Ishikawa (cell line): Measurements from ENCODE around the gene PTPRQ.
A peak's percentile ranks its signal among the peaks of the same experiment; 100 is the strongest.

Experiments
- CEBPB ChIP-seq: IDR thresholded peaks from 2 replicates; pipeline ENCODE4 v1.6.1; 2012
- CREB1 ChIP-seq: IDR thresholded peaks from 2 replicates; pipeline ENCODE4 v1.6.1; 2012; ENCODE audit warnings: low read depth
- EGR1 ChIP-seq: IDR thresholded peaks from 2 replicates; pipeline ENCODE4 v1.6.1; 2012
- EP300 ChIP-seq: IDR thresholded peaks from 2 replicates; pipeline ENCODE4 v1.6.1; 2012; ENCODE audit warnings: borderline replicate concordance
- FOXM1 ChIP-seq: IDR thresholded peaks from 2 replicates; pipeline ENCODE4 v1.6.1; 2012; ENCODE audit warnings: low read depth, borderline replicate concordance
- MAX ChIP-seq: IDR thresholded peaks from 2 replicates; pipeline ENCODE4 v1.6.1; 2012
- NFIC ChIP-seq: IDR thresholded peaks from 2 replicates; pipeline ENCODE4 v1.6.1; 2012
- RAD21 ChIP-seq: IDR thresholded peaks from 2 replicates; pipeline ENCODE4 v1.6.1; 2012; ENCODE audit warnings: low read depth
- REST ChIP-seq: IDR thresholded peaks from 2 replicates; pipeline ENCODE4 v1.6.1; 2012; ENCODE audit warnings: low read depth, mild to moderate bottlenecking
- TAF1 ChIP-seq: IDR thresholded peaks from 2 replicates; pipeline ENCODE4 v1.6.1; 2012; ENCODE audit warnings: low read depth, mild to moderate bottlenecking
- TCF12 ChIP-seq: IDR thresholded peaks from 2 replicates; pipeline ENCODE4 v1.6.1; 2012; ENCODE audit warnings: low read depth
- TEAD4 ChIP-seq: IDR thresholded peaks from 2 replicates; pipeline ENCODE4 v1.6.1; 2012
- USF1 ChIP-seq: IDR thresholded peaks from 2 replicates; pipeline ENCODE4 v1.6.1; 2012
- YY1 ChIP-seq: IDR thresholded peaks from 2 replicates; pipeline ENCODE4 v1.6.1; 2012; ENCODE audit warnings: low read depth
- ZBTB7A ChIP-seq: IDR thresholded peaks from 2 replicates; pipeline ENCODE4 v1.6.1; 2012; ENCODE audit warnings: low read depth

The PTPRQ gene

GRCh38 chr12:80617733-80618132 is 173.7 kb downstream of the PTPRQ start:
- TF ChIP-seq USF1 (no peak), NFIC (no peak), TEAD4 (no peak), TCF12 (no peak), FOXM1 (no peak), CREB1 (no peak), MAX (no peak), TAF1 (no peak), EP300 (no peak), YY1 (no peak), ZBTB7A (no peak), CEBPB (no peak), EGR1 (no peak), REST (no peak), RAD21 (no peak)

GRCh38 chr12:80620281-80620680 is 176.2 kb downstream of the PTPRQ start:
- no peak for TF ChIP-seq EGR1
- no peak for TF ChIP-seq TAF1
- no peak for TF ChIP-seq REST
- TF ChIP-seq FOXM1, result no peak
- no peak for TF ChIP-seq YY1
- no peak for TF ChIP-seq ZBTB7A
- TF ChIP-seq MAX, result no peak
- TF ChIP-seq CEBPB, result no peak
- no peak for TF ChIP-seq RAD21
- TF ChIP-seq CREB1, result no peak
- TF ChIP-seq NFIC, result no peak
- no peak for TF ChIP-seq EP300
- TF ChIP-seq TCF12, result no peak

- TF ChIP-seq FOXM1 (no peak), EGR1 (no peak), NFIC (no peak), EP300 (no peak), RAD21 (peak; percentile 47), USF1 (no peak)
Observed at GRCh38 chr12:80622271-80622670, 178.2 kb downstream of the PTPRQ start.

GRCh38 chr12:80625051-80625450 is 181.0 kb downstream of the PTPRQ start:
- TF ChIP-seq EGR1 (no peak), TAF1 (no peak), YY1 (no peak), MAX (no peak), USF1 (no peak), TEAD4 (no peak), NFIC (no peak), CREB1 (no peak), REST (no peak), CEBPB (no peak), TCF12 (no peak), EP300 (no peak)
